OCI-LY1 (cell line): ENCODE results near the gene GLB1L3.

ENCODE experiments used
- H2AFZ ChIP-seq: fragments of 200-600 bp; sonication (generic), shearing (Covaris generic); 2 replicates; pipeline ENCODE4 v1.6.0; 2014; ENCODE audit warnings: antibody characterized with exemption, mild to moderate bottlenecking, low read length
- H3F3A ChIP-seq: fragments of 200-600 bp; sonication (generic), shearing (Covaris generic); 2 replicates; pipeline ENCODE4 v1.6.0; 2014; ENCODE audit warnings: mild to moderate bottlenecking, antibody characterized with exemption, low read length, moderate library complexity; ENCODE audit not compliant: insufficient read depth
- H3K27ac ChIP-seq: fragments of 200-600 bp; sonication (generic); 2 replicates; pipeline ENCODE4 v1.5.1; 2014; ENCODE audit warnings: low read length, mixed run types, mild to moderate bottlenecking, low read depth; ENCODE audit not compliant: poor library complexity, severe bottlenecking
- H3K27me3 ChIP-seq: fragments of 200-600 bp; sonication (generic); 2 replicates; pipeline ENCODE4 v1.6.0; 2014; ENCODE audit warnings: antibody characterized with exemption, mild to moderate bottlenecking, low read length, moderate library complexity; ENCODE audit not compliant: insufficient read depth
- H3K36me3 ChIP-seq: fragments of 200-600 bp; sonication (generic); 2 replicates; pipeline ENCODE4 v1.6.1; 2014; ENCODE audit warnings: mild to moderate bottlenecking, antibody characterized with exemption, low read length, moderate library complexity, mixed read lengths; ENCODE audit not compliant: insufficient read depth
- H3K4me1 ChIP-seq: fragments of 200-600 bp; sonication (generic); 2 replicates; pipeline ENCODE4 v1.5.1; 2014; ENCODE audit warnings: mild to moderate bottlenecking, low read length, moderate library complexity; ENCODE audit not compliant: insufficient read depth, severe bottlenecking
- H3K4me2 ChIP-seq: fragments of 200-600 bp; sonication (generic), shearing (Covaris generic); 2 replicates; pipeline ENCODE4 v1.6.1; 2014; ENCODE audit warnings: low read length
- H3K4me3 ChIP-seq: fragments of 200-600 bp; sonication (generic); 2 replicates; pipeline ENCODE4 v1.5.1; 2014; ENCODE audit warnings: low read length, low read depth, mild to moderate bottlenecking, mixed read lengths; ENCODE audit not compliant: poor library complexity, severe bottlenecking
- H3K79me2 ChIP-seq: fragments of 200-600 bp; shearing (Covaris generic); 2 replicates; pipeline ENCODE4 v1.6.1; 2016; ENCODE audit warnings: mixed run types, low read length, mixed read lengths; ENCODE audit not compliant: insufficient read depth
- H3K9ac ChIP-seq: fragments of 200-600 bp; sonication (generic), shearing (Covaris generic); 2 replicates; pipeline ENCODE4 v1.6.1; 2014; ENCODE audit warnings: mild to moderate bottlenecking, low read length, mixed read lengths
- H3K9me2 ChIP-seq: fragments of 200-600 bp; sonication (generic), shearing (Covaris generic); 2 replicates; pipeline ENCODE4 v1.6.1; 2014; ENCODE audit warnings: low read depth, mild to moderate bottlenecking, low read length, mixed read lengths
- H3K9me3 ChIP-seq: fragments of 200-600 bp; shearing (Covaris generic); 2 replicates; pipeline ENCODE4 v1.6.1; 2014; ENCODE audit warnings: low read length, mixed read lengths
- H4K20me1 ChIP-seq: fragments of 200-600 bp; sonication (generic), shearing (Covaris generic); 2 replicates; pipeline ENCODE4 v1.6.0; 2016; ENCODE audit warnings: mild to moderate bottlenecking, low read length; ENCODE audit not compliant: insufficient read depth
- CTCF ChIP-seq: fragments of 200-600 bp; sonication (generic), shearing (Covaris generic); IDR thresholded peaks from 2 replicates; pipeline ENCODE4 v1.5.1; 2017; ENCODE audit warnings: mild to moderate bottlenecking, antibody characterized with exemption, low read length, moderate library complexity, mixed read lengths
- EZH2 ChIP-seq: fragments of 200-600 bp; sonication (generic), shearing (Covaris generic); IDR thresholded peaks from 2 replicates; pipeline ENCODE4 v1.8.0; 2017; ENCODE audit warnings: borderline replicate concordance, mixed run types, mild to moderate bottlenecking, antibody characterized with exemption, low read length, moderate library complexity, mixed read lengths

Gene GLB1L3

GRCh38 chr11:134352111-134352510 lies 75.9 kb downstream of the GLB1L3 start:
- no peaks in the 10 kb centered on the region for H3F3A ChIP-seq
- no peak overlapping the region for H3K4me2 ChIP-seq
- TF ChIP-seq EZH2 = no peak
- TF ChIP-seq CTCF = no peak
- no peak overlapping the region for H3K9ac ChIP-seq
- no peaks in the 10 kb centered on the region for H3K9me2 ChIP-seq
- H3K9me3 ChIP-seq = no peaks in the 10 kb centered on the region
- no peaks in the 10 kb centered on the region for H3K79me2 ChIP-seq
- H3K27me3 ChIP-seq = no peaks in the 10 kb centered on the region
- no peaks in the 10 kb centered on the region for H4K20me1 ChIP-seq
- H2AFZ ChIP-seq = no peak overlapping the region
- no peaks in the 10 kb centered on the region for H3K4me1 ChIP-seq
- H3K4me3 ChIP-seq = no peak overlapping the region
- no peaks in the 10 kb centered on the region for H3K36me3 ChIP-seq
- H3K27ac ChIP-seq = no peak overlapping the region

- no peaks in the 10 kb centered on the region for H3F3A ChIP-seq
- H3K27ac ChIP-seq = no peak overlapping the region
- no peak for TF ChIP-seq CTCF
- no peak for TF ChIP-seq EZH2
- H3K36me3 ChIP-seq = no peaks in the 10 kb centered on the region
- no peak overlapping the region for H3K4me2 ChIP-seq
- no peaks in the 10 kb centered on the region for H3K9me2 ChIP-seq
- H3K9ac ChIP-seq = no peak overlapping the region
- no peak overlapping the region for H2AFZ ChIP-seq
- H3K4me1 ChIP-seq = no peaks in the 10 kb centered on the region
- no peaks in the 10 kb centered on the region for H3K27me3 ChIP-seq
- no peaks in the 10 kb centered on the region for H3K79me2 ChIP-seq
- H3K4me3 ChIP-seq = no peak overlapping the region
- H4K20me1 ChIP-seq = no peaks in the 10 kb centered on the region
- H3K9me3 ChIP-seq = no peaks in the 10 kb centered on the region
These were observed 79.0 kb downstream of the GLB1L3 start for GRCh38 chr11:134355136-134355535.

- no peak overlapping the region for H2AFZ ChIP-seq
- no peaks in the 10 kb centered on the region for H3K4me1 ChIP-seq
- no peak overlapping the region for H3K4me3 ChIP-seq
- H3K4me2 ChIP-seq = no peak overlapping the region
- no peaks in the 10 kb centered on the region for H3K9me3 ChIP-seq
- no peaks in the 10 kb centered on the region for H3F3A ChIP-seq
- no peak overlapping the region for H3K9ac ChIP-seq
- H3K79me2 ChIP-seq = no peaks in the 10 kb centered on the region
- no peak for TF ChIP-seq CTCF
- no peak for TF ChIP-seq EZH2
- no peaks in the 10 kb centered on the region for H3K36me3 ChIP-seq
- no peaks in the 10 kb centered on the region for H4K20me1 ChIP-seq
- H3K27ac ChIP-seq = no peak overlapping the region
- no peaks in the 10 kb centered on the region for H3K9me2 ChIP-seq
- no peaks in the 10 kb centered on the region for H3K27me3 ChIP-seq
These were observed 79.5 kb downstream of the GLB1L3 start for GRCh38 chr11:134355656-134356055.
